Medulla oblongata (tissue), 1 donor: ENCODE measurements around the gene CELA2A.
"Not testable (repeated sequence)": the region's sequence is repeated elsewhere in the genome, so short reads cannot be mapped to it uniquely, and the experiment has no call there.

ENCODE experiments used
- DNase-seq: peaks from one replicate; pipeline ENCODE4 v3.0.0-alpha.2; 2015; ENCODE audit errors: extremely low spot score

Gene CELA2A

DNA sequence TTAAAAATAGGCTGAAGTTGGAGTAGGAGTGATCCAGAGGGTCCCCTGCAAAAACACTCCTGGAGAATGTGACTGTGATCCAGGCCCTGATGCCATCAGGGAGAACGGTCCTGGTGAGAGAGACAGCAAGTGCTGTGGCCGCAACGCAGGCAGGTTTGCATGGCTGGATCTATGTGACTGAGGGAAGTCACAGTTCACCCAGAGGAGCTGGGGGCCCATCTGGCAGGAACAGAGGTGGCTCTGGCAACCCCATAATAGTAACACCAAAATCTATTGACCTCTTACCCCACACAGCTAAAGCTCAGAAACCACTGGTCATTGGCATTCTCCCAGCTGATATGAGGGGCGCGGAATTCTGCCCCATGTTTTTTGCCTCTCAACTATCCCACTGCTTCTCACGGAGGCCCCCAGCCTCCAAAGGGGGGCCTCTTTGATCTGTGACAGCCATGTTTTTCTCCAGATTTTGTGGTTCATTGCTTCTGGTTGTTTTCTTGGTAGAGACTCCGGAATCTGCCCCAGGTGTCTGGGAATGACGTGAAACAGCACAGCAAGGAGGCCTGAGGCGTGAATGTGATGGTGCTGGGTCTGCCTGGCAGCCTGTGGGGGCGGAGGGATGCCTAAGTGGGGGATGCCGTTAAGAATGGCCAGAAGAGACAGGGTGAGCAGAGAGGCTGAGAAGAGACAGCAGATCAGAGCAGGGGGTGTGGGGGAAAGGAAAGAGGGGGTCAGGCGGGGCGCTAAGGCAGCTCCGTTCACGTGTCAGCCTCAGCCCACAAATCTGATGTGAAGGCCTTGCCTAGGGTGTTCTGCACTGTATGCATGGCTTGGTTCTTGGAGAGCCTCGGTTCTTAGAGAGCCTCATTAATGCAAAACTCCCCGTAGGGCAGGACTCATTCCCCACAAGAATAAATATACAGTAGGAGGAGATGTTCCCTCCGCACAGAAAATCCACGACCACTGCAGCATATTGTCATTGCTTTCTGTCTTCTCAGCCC lies 43.9 kb downstream of the CELA2A start:
- no peak for DNase-seq

DNA sequence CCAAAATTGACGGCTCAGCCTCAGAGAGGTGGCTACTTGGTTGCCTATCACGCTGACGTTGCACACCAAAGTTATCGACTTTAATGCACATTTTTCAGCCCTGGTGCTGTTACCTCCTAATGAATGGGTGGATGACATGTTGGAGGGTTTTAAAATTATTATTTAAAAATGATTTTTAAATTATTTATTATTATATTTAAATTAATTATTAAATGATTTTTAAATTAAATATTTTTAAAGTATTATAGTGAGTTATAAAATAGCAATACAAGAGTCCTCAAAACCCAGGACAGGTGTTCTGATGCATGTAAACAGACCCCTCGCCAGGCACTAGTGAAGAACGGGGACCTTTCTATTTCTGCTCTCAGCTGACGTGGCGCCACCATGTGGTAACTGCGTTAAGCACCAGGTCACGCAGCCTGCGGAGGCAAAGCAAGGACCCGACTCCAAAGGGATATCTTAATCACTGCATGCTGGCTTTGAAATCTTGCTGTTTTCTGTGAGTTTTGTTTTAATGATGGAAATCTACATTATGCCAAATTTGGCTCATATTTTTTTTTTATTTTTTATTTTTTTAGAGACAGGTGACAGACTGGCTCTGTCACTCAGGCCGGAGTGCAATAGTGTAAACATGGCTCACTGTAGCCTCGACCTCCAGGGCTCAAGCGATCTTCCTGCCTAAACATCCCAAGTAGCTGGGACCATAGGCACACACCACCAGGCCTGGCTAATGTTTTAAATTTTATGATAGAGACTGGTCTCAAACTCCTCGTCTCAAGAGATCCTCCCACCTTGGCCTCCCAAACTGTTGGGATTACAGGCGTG lies 44.9 kb downstream of the CELA2A start:
- peak; percentile 37 for DNase-seq

- DNase-seq = peak; percentile 28
Measured at GRCh38 chr1:15504436-15504835, 47.9 kb downstream of the CELA2A start.

DNA sequence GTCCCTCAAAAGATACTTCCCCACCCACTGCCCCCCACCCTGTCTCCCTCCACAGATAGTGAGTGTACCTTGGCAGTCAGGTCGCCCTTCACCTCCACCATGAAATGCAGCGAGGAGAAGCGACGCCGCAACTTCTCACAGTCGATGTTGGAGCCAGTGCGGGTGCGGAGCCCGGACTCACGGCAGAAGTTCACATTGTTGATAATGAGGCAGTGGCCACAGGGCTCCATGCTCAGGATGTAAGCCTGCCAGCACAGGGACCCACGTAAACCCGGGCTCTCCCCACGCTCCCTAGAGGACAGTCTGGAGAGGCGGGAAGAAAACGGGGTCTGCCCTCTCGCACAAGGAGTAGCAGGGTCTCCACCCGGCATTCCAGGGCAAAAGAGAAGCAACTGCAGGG lies 50.3 kb downstream of the CELA2A start:
- DNase-seq = no peak

GRCh38 chr1:15507278-15507677 lies 50.7 kb downstream of the CELA2A start:
- no peak for DNase-seq

DNA sequence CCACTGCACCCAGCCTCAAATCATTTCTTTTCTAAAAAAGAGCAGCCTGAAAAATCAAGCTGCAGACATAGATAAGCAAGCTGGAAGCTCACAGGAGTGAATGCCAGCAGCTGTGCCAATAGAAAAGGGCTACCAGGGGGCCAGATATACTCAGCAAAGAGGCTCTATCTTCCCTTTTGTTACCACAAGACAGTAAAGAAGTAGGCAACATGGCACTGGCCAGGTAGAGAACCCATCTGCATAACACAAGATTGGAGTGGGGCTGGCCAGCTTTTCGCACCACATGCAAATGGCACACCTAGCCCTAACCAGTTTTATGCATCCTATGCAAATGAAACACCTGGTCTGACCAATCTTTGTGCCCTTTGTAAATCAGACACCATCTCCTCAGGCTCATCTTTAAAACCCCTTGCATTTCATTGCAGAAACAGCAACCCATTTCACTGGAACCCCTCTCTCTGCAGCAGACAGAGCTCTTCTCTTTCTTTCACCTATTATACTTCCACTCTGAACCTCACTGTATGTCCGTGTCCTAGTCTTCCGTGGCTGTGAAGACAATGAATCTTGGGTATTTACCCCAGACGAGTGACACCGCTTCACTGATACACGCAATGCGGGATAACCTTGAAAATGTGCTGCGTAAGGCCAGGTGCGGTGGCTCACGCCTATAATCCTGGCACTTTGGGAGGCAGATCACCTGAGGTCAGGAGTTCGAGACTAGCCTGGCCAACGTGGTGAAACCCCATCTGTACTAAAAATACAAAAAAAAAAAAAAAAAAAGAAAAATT lies 52.4 kb downstream of the CELA2A start:
- DNase-seq = no peak

GRCh38 chr1:15509586-15509985 lies 53.1 kb downstream of the CELA2A start:
- no peak for DNase-seq

DNA sequence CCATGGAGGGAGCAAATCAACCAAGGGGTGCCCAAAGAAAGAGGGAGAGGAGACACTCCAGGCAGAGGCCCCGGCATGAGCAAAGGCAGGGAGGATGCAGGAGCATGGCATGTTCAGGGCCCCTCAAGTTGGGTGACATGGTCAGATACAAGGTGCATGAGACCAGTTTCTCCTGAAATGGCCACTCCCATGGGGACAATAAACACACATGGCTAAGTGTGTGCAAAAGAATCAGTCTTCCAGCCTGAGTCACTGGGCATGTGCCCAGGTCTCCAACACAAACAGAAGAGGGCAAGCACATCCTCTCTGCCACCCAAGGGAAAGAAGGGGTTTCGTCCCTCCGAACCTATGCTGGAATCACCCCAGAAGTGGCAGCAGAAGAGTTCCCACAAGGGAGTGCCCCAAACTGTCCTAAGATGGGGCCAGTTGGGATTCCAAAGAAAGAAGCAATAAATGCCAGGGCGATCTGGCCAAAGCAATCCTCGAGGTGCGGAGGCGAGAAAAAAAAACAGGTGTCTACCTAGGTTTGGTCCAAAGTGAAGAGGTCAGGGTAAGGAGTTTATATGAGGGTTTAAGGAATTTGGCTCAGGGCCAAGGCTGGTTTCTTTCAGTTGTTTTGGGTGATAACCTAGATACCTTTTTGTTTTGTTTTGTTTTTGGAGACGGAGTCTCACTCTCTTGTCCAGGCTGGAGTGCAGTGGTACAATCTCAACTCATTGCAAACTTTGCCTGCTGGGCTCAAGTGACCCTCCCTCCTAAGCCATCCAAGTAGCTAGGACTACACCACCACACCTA lies 54.3 kb downstream of the CELA2A start:
- DNase-seq = no peak

- DNase-seq = peak; percentile 54
Measured at GRCh38 chr1:15513192-15513591, 56.7 kb downstream of the CELA2A start.

DNA sequence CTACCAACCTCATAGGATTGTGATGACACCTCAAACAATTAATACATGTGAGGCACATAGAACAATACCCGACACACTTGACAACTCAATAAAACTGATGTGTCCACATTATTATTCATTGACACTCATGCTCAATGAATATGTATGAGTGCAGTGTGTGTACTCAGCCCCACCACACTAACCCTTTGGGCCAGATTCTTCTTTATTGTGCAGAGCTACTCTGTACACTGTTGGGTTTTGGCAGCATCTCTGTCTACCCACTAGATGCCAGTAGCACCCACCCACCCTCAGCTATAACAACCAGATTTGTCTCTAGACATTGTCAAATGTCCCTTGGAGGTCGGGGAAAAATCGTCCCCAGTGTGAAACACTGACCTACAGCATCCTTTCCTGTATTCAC lies 57.4 kb downstream of the CELA2A start:
- no peak for DNase-seq

DNA sequence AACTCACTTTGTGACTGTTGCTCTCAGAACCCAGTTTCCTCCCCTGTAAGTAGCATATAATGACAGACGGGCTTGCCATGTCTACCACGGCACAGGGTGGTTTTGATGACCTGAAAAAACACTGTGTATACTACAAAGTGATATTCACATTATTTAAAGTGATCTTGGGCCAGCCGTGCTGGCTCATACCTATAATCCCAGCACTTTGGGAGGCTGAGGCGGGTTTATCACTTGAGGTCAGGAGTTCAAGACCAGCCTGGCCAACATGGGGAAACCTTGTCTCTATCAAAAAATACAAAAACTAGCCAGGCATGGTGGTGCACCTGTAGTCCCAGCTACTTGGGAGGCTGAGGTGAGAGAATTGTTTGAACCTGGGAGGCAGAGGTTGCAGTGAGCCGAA lies 58.0 kb downstream of the CELA2A start:
- DNase-seq = not testable (repeated sequence)

DNA sequence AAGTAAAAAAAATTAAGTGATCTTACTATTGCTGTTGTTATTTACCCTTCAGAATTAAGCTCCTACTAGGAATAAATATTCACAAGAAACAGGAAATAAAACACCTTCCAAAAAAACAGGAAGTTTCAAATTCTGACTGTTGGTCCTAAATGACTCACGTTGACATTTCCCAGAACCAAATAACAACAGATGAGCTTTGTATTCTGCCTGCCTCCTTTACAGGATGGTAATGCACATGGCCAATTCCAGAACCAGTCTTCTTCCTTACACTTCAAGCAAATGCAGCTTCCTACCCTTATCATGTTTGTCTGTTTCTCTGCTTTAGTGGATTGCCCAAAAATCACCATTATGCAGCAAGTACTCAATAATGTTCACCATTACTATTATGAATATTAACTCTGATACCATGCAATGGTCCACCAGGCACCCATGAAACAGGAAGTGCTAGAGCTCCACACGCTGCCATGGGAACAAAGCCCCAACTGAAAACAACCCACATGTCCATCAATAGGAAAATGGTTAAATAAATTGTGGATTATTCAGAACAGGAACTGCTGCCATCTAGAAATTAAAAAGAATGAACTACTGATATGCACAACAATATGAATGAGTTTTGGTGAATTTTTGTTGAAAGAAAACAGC lies 58.6 kb downstream of the CELA2A start:
- no peak for DNase-seq

DNA sequence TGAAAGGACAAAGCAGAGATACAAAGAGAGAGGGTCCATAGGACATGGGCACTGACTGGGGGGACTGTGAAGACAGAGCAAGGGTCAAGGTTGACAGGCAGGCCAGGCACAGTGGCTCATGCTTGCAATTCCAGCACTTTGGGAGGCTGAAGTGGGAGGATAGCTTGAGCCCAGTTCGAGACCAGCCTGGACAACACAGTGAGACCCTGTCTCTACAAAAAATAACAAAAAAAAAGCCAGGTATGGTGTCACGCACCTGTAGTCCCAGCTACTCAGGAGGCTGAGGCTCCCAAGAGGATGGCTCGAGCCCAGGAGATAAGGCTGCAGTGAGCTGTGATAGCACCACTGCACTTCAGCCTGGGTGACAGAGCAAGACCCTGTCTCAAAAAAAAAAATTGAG lies 63.1 kb downstream of the CELA2A start:
- DNase-seq = no peak

DNA sequence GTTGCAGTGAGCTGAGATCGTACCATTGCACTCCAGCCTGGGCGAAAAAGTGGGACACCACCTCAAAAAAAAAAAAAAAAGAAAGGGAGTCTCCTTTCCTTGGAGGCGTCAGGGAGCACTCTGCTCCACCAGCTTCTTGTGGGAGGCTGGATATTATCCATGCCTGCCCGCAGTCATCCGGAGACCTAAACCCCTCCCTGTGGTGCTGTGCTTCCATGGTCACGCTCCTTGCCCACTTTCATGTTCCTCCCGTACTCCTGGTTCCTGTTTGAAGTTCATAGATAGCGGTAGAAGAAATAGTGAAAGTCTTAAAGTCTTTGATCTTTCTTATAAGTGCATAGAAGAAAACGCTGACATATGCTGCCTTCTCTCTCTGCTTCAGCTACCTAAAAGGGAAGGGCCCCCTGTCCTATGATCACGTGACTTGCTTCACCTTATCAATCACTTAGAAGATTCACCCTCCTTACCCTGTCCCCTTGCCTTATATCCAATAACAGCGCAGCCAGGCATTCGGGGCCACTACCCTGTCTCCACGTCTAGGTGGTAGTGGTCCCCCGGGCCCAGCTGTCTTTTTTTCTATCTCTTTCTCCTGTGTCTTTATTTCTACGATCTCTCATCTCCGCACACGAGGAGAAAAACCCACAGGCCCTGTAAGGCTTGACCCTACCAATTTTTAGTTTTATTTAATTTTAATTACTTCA lies 64.8 kb downstream of the CELA2A start:
- not testable (repeated sequence) for DNase-seq
